ENCODE measurements around the gene B3GNT8. TPM values are rescaled to one million over a fixed set of nuclear protein-coding genes. Genes with fewer than 3 reads are reported as not detected.
A peak's percentile ranks its signal among the peaks of the same experiment; 100 is the strongest.

B3GNT8 gene
- total and polyA plus RNA-seq, 9 of the 15 experiments (the other 6 are each of a cell fraction or from before 2014, with no cell fraction given): 0.11 to 2.9 (median 0.65) TPM; not detected in 2

GRCh38 chr19:41398050-41398418 is 29.1 kb downstream of the B3GNT8 start (continued):
- no peak for TF ChIP-seq GTF2F1 (IDR thresholded peaks at IDR 0.05; ENCODE audit: low read depth, low read length)

- Histone ChIP-seq H3K4me2 (ENCODE audit: insufficient read depth, low read length) (peak within 1 kb of the TSS; percentile 90), H3K9ac (ENCODE audit: insufficient read depth in 1 of 2, low read depth in 2 of 2, low read length in 2 of 2) (peak within 1 kb of the TSS; percentile 92 to 97), H3K4me1 (replicated peaks in 1 of 2; ENCODE audit: control insufficient read depth in 2 of 2, insufficient read depth in 2 of 2, low read length in 2 of 2) (peaks cover 15 to 22% of the 10 kb centered on the region in 2 experiments; a peak in 4 of 5 replicates), H3K27ac (ENCODE audit: extremely low read depth, low read depth, low read length) (peak within 1 kb of the TSS; percentile 95), H2AFZ (ENCODE audit: low read depth, low read length) (peak within 1 kb of the TSS; percentile 85), H4K20me1 (replicated peaks; ENCODE audit: control insufficient read depth, insufficient read depth, low read length) (no peaks in the 10 kb centered on the region), H3K9me1 (ENCODE audit: control insufficient read depth, insufficient read depth, low read length) (no peaks in the 10 kb centered on the region), H3K27me3 (ENCODE audit: control insufficient read depth in 2 of 2, insufficient read depth in 2 of 2, low read length in 2 of 2) (no peaks in the 10 kb centered on the region), H3K4me3 (peak within 1 kb of the TSS; percentile 73), H3K79me2 (ENCODE audit: control insufficient read depth, insufficient read depth, low read length) (peaks cover 48% of the 10 kb centered on the region), H3K36me3 (ENCODE audit: control insufficient read depth, insufficient read depth, low read length) (peaks cover 12% of the 10 kb centered on the region; the same call in 1 of the 3 replicates), H3K9me3 (replicated peaks; ENCODE audit: control insufficient read depth, insufficient read depth, low read depth, low read length) (no peaks in the 10 kb centered on the region)
- WGBS (ENCODE audit: insufficient coverage, low coverage, missing lambda C conversion rate): 1% methylated on average over 49 of the region's 50 CpGs
- ChIA-PET POLR2A (interaction anchor here (0.7 to 1.6 kb wide), 3 partner anchors 10 to 42 kb away, joined by 3 to 12 read pairs (median 5); partner anchors contain the start of genes B3GNT8 and DMAC2), CTCF (ENCODE audit: low intra/inter-chr PET ratio) (no interaction called here)
- BruUV-seq (replicated peaks): TSS peak; percentile 80
- in situ Hi-C loops (cut with MboI) (no loop called here), intact Hi-C loops (cut with micrococcal nuclease) (loop anchor here (2.0 to 5.0 kb wide), 2 partner anchors 31 to 35 kb away; no protein-coding TSS in a partner anchor)
- peak; percentile 97 for ATAC-seq
- peak; percentile 99 for FAIRE-seq
- peak; percentile 96 to 100 (median 98) for DNase-seq (ENCODE audit: extremely low read depth in 1 of 4, low spot score in 3 of 4)
- no peak for TF ChIP-seq STAT6 (CRISPR knock-in tag; IDR thresholded peaks at IDR 0.05)
- peak; percentile 57; the same call in 1 of the 2 replicates for TF ChIP-seq ESRRA (IDR thresholded peaks at IDR 0.05; ENCODE audit: borderline replicate concordance, low read depth)
- TF ChIP-seq PML (IDR thresholded peaks at IDR 0.05; ENCODE audit: low read length): peak; percentile 72
- TF ChIP-seq KLF6 (CRISPR knock-in tag; IDR thresholded peaks at IDR 0.05; ENCODE audit: borderline replicate concordance): no peak
- TF ChIP-seq PKNOX1 (IDR thresholded peaks at IDR 0.05): peak; percentile 79
- no peak for TF ChIP-seq MBD1 (CRISPR knock-in tag; IDR thresholded peaks at IDR 0.05)
- TF ChIP-seq HES1 (IDR thresholded peaks at IDR 0.05; ENCODE audit: low read depth): 0 out of 2 replicates have a peak, but pooled peaks have one; percentile 26
- TF ChIP-seq CXXC5 (CRISPR knock-in tag; IDR thresholded peaks at IDR 0.05): peak; percentile 82
- TF ChIP-seq EP400 (IDR thresholded peaks at IDR 0.05): peak; percentile 95
- TF ChIP-seq TGIF2 (CRISPR knock-in tag; IDR thresholded peaks at IDR 0.05): peak; percentile 96; the same call in 1 of the 2 replicates
These were observed 29.8 kb downstream of the B3GNT8 start, which contains the start of the genes BCKDHA and EXOSC5 for GRCh38 chr19:41397086-41398049. BCKDHA (plus strand) TSS chr19:41397818; CDS start chr19:41397828, 10 bp downstream. EXOSC5 (minus strand) TSS chr19:41397359; CDS start chr19:41397328, 31 bp downstream.

Data from K562 (cell line).